Gastrocnemius medialis (tissue), 4 donors: ENCODE measurements around the gene HDGF.

Source experiments
- POLR2A ChIP-seq, 2 donors: fragments of 450-650 bp; IDR thresholded peaks; one replicate each; pipeline ENCODE4 v1.6.1; 2017; ENCODE audit warnings: antibody characterized with exemption in 2 of 2, mild to moderate bottlenecking in 2 of 2, moderate library complexity in 2 of 2
- TF ChIP-seq, protein P1 (sequence below), 5 experiments: fragments of 450-650 bp in 3 of 5; fragments of 200-600 bp in 2 of 5; sonication (generic) in 2 of 5; IDR thresholded peaks in 4 of 5; conservative IDR thresholded peaks in 1 of 5; 1 replicate in 4 of 5; 2 replicates in 1 of 5; pipeline ENCODE4 v1.5.1; 2016 to 2019; ENCODE audit warnings: antibody characterized with exemption in 5 of 5, mild to moderate bottlenecking in 3 of 5, moderate library complexity in 3 of 5

DNA sequence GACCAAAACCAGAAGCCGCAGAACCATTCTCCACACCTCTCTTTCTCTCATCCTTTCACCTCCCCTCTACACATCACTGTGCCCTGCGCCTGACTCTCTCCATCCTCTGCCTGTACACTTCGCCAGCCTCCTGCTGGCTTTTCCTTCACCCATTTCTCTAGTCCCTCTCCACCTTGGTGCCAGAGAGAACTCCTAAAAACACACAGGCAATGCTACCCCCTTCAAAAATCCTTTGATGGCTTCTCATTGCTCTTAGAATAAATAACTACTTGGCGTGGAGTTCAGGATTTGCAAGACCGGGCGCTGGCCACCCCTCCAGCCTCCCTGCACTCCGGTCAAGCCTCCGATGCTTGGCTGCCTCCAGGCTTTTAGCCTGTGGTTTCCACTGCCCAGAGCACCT is 54.7 kb downstream of the HDGF start:
- TF ChIP-seq, protein P1, sequence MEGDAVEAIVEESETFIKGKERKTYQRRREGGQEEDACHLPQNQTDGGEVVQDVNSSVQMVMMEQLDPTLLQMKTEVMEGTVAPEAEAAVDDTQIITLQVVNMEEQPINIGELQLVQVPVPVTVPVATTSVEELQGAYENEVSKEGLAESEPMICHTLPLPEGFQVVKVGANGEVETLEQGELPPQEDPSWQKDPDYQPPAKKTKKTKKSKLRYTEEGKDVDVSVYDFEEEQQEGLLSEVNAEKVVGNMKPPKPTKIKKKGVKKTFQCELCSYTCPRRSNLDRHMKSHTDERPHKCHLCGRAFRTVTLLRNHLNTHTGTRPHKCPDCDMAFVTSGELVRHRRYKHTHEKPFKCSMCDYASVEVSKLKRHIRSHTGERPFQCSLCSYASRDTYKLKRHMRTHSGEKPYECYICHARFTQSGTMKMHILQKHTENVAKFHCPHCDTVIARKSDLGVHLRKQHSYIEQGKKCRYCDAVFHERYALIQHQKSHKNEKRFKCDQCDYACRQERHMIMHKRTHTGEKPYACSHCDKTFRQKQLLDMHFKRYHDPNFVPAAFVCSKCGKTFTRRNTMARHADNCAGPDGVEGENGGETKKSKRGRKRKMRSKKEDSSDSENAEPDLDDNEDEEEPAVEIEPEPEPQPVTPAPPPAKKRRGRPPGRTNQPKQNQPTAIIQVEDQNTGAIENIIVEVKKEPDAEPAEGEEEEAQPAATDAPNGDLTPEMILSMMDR (IDR thresholded peaks at IDR 0.05 in 4 of 5, conservative IDR thresholded peaks at IDR 0.05 in 1 of 5): no peak
- no peak for TF ChIP-seq POLR2A (IDR thresholded peaks at IDR 0.05)
